ENCODE data around the gene MXI1. TPM values are rescaled to one million over a fixed set of nuclear protein-coding genes. Genes with fewer than 3 reads are reported as not detected.

The MXI1 gene
- total RNA-seq, 4 donors from 2014 or later, result 58.2 to 100 (median 82.2) TPM

- TF ChIP-seq CTCF (IDR thresholded peaks at IDR 0.05; ENCODE audit: low read depth), result no peak
Measured at GRCh38 chr10:110163841-110164240, 43.6 kb upstream of the MXI1 start.

- no peak for TF ChIP-seq CTCF (IDR thresholded peaks at IDR 0.05; ENCODE audit: low read depth)
Measured at GRCh38 chr10:110165239-110165638, 42.2 kb upstream of the MXI1 start.

- TF ChIP-seq CTCF (IDR thresholded peaks at IDR 0.05; ENCODE audit: low read depth), result no peak
Measured at GRCh38 chr10:110167149-110167548, 40.3 kb upstream of the MXI1 start.

GRCh38 chr10:110168601-110169481, 38.6 kb upstream of the MXI1 start:
- no peak for TF ChIP-seq CTCF (IDR thresholded peaks at IDR 0.05; ENCODE audit: low read depth)

- TF ChIP-seq CTCF (IDR thresholded peaks at IDR 0.05; ENCODE audit: low read depth), result no peak
Measured at GRCh38 chr10:110169586-110169985, 37.8 kb upstream of the MXI1 start.

GRCh38 chr10:110170142-110170971, 37.0 kb upstream of the MXI1 start:
- no peak for TF ChIP-seq CTCF (IDR thresholded peaks at IDR 0.05; ENCODE audit: low read depth)

GRCh38 chr10:110171032-110171431, 36.4 kb upstream of the MXI1 start:
- no peak for TF ChIP-seq CTCF (IDR thresholded peaks at IDR 0.05; ENCODE audit: low read depth)
